Lower leg skin (tissue), 4 donors: ENCODE data around the gene PSKH1. TPM values are rescaled to one million over a fixed set of nuclear protein-coding genes. Genes with fewer than 3 reads are reported as not detected.

Source experiments
- DNase-seq, 2 donors: peaks; one replicate each; pipeline ENCODE4 v3.0.0-alpha.2; 2019; ENCODE audit warnings: low spot score in 2 of 2
- H3K4me3 ChIP-seq: fragments of 200-600 bp; sonication (generic); 2 replicates; pipeline ENCODE4 v1.5.1; 2017; ENCODE audit warnings: mild to moderate bottlenecking, low read depth; ENCODE audit not compliant: poor library complexity, severe bottlenecking
- CTCF ChIP-seq, 3 donors: fragments of 450-650 bp; IDR thresholded peaks; one replicate each; pipeline ENCODE4 v1.5.1; 2016; ENCODE audit warnings: antibody characterized with exemption in 3 of 3, mild to moderate bottlenecking in 3 of 3, moderate library complexity in 2 of 3
- POLR2A ChIP-seq, 2 donors: fragments of 450-650 bp; IDR thresholded peaks; one replicate each; pipeline ENCODE4 v1.6.1; 2016 to 2017; ENCODE audit warnings: antibody characterized with exemption in 2 of 2, mild to moderate bottlenecking in 1 of 2, moderate library complexity in 1 of 2
- WGBS, 2 donors: methylation state at CpG; one replicate each; pipeline ENCODE4 v1.1.5; 2018; 5-methylcytosine and 5-hydroxymethylcytosine counted together
- intact Hi-C: fragments of 100-400 bp; cut with DNase I; formaldehyde crosslinking; loops from one replicate; pipeline ENCODE4 v1.15.0; 2023; ENCODE audit warnings: low total_unique reads
- total RNA-seq, 4 donors: library from RNA; depleted of rRNA; stranded (reverse); fragments of >200 nt; gene quantifications; one replicate each; pipeline ENCODE4 v1.1.0, GENCODE V29; 2016

The PSKH1 gene
- total RNA-seq, 4 donors from 2014 or later = 11.1 to 17.9 (median 14.4) TPM

- 37 to 39% methylated on average over 6 of the region's 6 CpGs for WGBS, 2 donors
- intact Hi-C loops = loop anchor here (10.0 kb wide), 1 partner anchor 95 kb away; no protein-coding TSS in a partner anchor
- DNase-seq = no peak
- no peak overlapping the region for H3K4me3 ChIP-seq
- TF ChIP-seq POLR2A (IDR thresholded peaks at IDR 0.05) (no peak), CTCF (IDR thresholded peaks at IDR 0.05) (no peak)
These were observed 26.7 kb downstream of the PSKH1 start for GRCh38 chr16:67919622-67920221.

- H3K4me3 ChIP-seq = no peak overlapping the region
- WGBS, 2 donors = 62 to 65% methylated on average over 5 of the region's 5 CpGs
- DNase-seq = no peak
- intact Hi-C loops = loop anchor here (10.0 kb wide), 1 partner anchor 97 kb away; no protein-coding TSS in a partner anchor
- TF ChIP-seq CTCF (IDR thresholded peaks at IDR 0.05) = no peak
- no peak for TF ChIP-seq POLR2A (IDR thresholded peaks at IDR 0.05)
These were observed 29.2 kb downstream of the PSKH1 start for GRCh38 chr16:67922221-67922620.

GRCh38 chr16:67922740-67923139 is 29.7 kb downstream of the PSKH1 start:
- DNase-seq = no peak
- intact Hi-C loops = loop anchor here (10.0 kb wide), 1 partner anchor 98 kb away; no protein-coding TSS in a partner anchor
- 38 to 47% methylated on average over 8 of the region's 8 CpGs for WGBS, 2 donors
- TF ChIP-seq POLR2A (IDR thresholded peaks at IDR 0.05) (no peak), CTCF (IDR thresholded peaks at IDR 0.05) (no peak)
- no peak overlapping the region for H3K4me3 ChIP-seq

- TF ChIP-seq POLR2A (IDR thresholded peaks at IDR 0.05) (no peak), CTCF (IDR thresholded peaks at IDR 0.05) (no peak)
- intact Hi-C loops = loop anchor here (10.0 kb wide), 1 partner anchor 99 kb away; no protein-coding TSS in a partner anchor
- no peak overlapping the region for H3K4me3 ChIP-seq
- no peak for DNase-seq
- 57 to 58% methylated on average over 10 of the region's 10 CpGs for WGBS, 2 donors
These were observed 30.5 kb downstream of the PSKH1 start for GRCh38 chr16:67923414-67924116.

- intact Hi-C loops = loop anchor here (10.0 kb wide), 1 partner anchor 100 kb away; no protein-coding TSS in a partner anchor
- no peak overlapping the region for H3K4me3 ChIP-seq
- no peak for TF ChIP-seq CTCF (IDR thresholded peaks at IDR 0.05)
- no peak for TF ChIP-seq POLR2A (IDR thresholded peaks at IDR 0.05)
- 87 to 94% methylated on average over 10 of the region's 10 CpGs for WGBS, 2 donors
- no peak for DNase-seq
These were observed 31.3 kb downstream of the PSKH1 start for GRCh38 chr16:67924140-67924906.
